ENCODE results near the gene ADAMTS9. TPM values are rescaled to one million over a fixed set of nuclear protein-coding genes. Genes with fewer than 3 reads are reported as not detected.

ADAMTS9 gene
- total RNA-seq, 1 experiment from 2014 or later = 1.2 TPM

- no peak for TF ChIP-seq EZH2 (IDR thresholded peaks at IDR 0.05; ENCODE audit: low read depth)
- TF ChIP-seq CTCF (conservative IDR thresholded peaks at IDR 0.05) = no peak
- no peaks in the 10 kb centered on the region for H4K20me1 ChIP-seq (ENCODE audit: insufficient read depth)
- no peaks in the 10 kb centered on the region for H3K9me3 ChIP-seq (ENCODE audit: insufficient read depth, low read depth)
- H3K9me2 ChIP-seq (ENCODE audit: insufficient read depth) = no peaks in the 10 kb centered on the region
- intact Hi-C loops (cut with micrococcal nuclease; ENCODE audit: unreplicated experiment) = no loop called here
- H3K36me3 ChIP-seq (ENCODE audit: low read depth) = no peaks in the 10 kb centered on the region
- no peaks in the 10 kb centered on the region for H3F3A ChIP-seq (ENCODE audit: insufficient read depth, low read depth)
- H3K79me2 ChIP-seq (ENCODE audit: low read depth) = no peaks in the 10 kb centered on the region
- ChIA-PET POLR2A (ENCODE audit: unreplicated experiment) (no interaction called here), CTCF (no interaction called here)
- H2AFZ ChIP-seq = no peak overlapping the region
- H3K27me3 ChIP-seq (ENCODE audit: insufficient read depth, low read depth) = no peaks in the 10 kb centered on the region
- H3K4me2 ChIP-seq = no peak overlapping the region
- no peak for DNase-seq
- no peaks in the 10 kb centered on the region for H3K4me1 ChIP-seq (replicated peaks; ENCODE audit: insufficient read depth)
- H3K27ac ChIP-seq = no peak overlapping the region
- BruUV-seq (replicated peaks) = no TSS peak
- no peak overlapping the region for H3K4me3 ChIP-seq
Measured at GRCh38 chr3:64658001-64658400, 29.8 kb downstream of the ADAMTS9 start.

- no peaks in the 10 kb centered on the region for H3K4me1 ChIP-seq (replicated peaks; ENCODE audit: insufficient read depth)
- no peak overlapping the region for H3K4me2 ChIP-seq
- no peak overlapping the region for H3K27ac ChIP-seq
- CTCF ChIA-PET = no interaction called here
- no peak overlapping the region for H3K4me3 ChIP-seq
- no peaks in the 10 kb centered on the region for H4K20me1 ChIP-seq (ENCODE audit: insufficient read depth)
- H3K79me2 ChIP-seq (ENCODE audit: low read depth) = no peaks in the 10 kb centered on the region
- no TSS peak for BruUV-seq (replicated peaks)
- H2AFZ ChIP-seq = no peak overlapping the region
- no peaks in the 10 kb centered on the region for H3K9me2 ChIP-seq (ENCODE audit: insufficient read depth)
- H3K27me3 ChIP-seq (ENCODE audit: insufficient read depth, low read depth) = no peaks in the 10 kb centered on the region
- H3F3A ChIP-seq (ENCODE audit: insufficient read depth, low read depth) = no peaks in the 10 kb centered on the region
- DNase-seq = no peak
- H3K9me3 ChIP-seq (ENCODE audit: insufficient read depth, low read depth) = no peaks in the 10 kb centered on the region
- TF ChIP-seq CTCF (conservative IDR thresholded peaks at IDR 0.05) (no peak), EZH2 (IDR thresholded peaks at IDR 0.05; ENCODE audit: low read depth) (no peak)
- POLR2A ChIA-PET (ENCODE audit: unreplicated experiment) = no interaction called here
- intact Hi-C loops (cut with micrococcal nuclease; ENCODE audit: unreplicated experiment) = no loop called here
- H3K36me3 ChIP-seq (ENCODE audit: low read depth) = no peaks in the 10 kb centered on the region
Measured at GRCh38 chr3:64656544-64656943, 31.3 kb downstream of the ADAMTS9 start.

- ChIA-PET POLR2A (ENCODE audit: unreplicated experiment) (no interaction called here), CTCF (no interaction called here)
- Histone ChIP-seq H3K36me3 (ENCODE audit: low read depth) (no peaks in the 10 kb centered on the region), H3K4me2 (no peak overlapping the region), H3F3A (ENCODE audit: insufficient read depth, low read depth) (no peaks in the 10 kb centered on the region), H3K79me2 (ENCODE audit: low read depth) (no peaks in the 10 kb centered on the region), H3K27me3 (ENCODE audit: insufficient read depth, low read depth) (no peaks in the 10 kb centered on the region), H4K20me1 (ENCODE audit: insufficient read depth) (no peaks in the 10 kb centered on the region), H3K27ac (no peak overlapping the region), H3K9me3 (ENCODE audit: insufficient read depth, low read depth) (no peaks in the 10 kb centered on the region), H3K4me3 (no peak overlapping the region), H3K9me2 (ENCODE audit: insufficient read depth) (no peaks in the 10 kb centered on the region), H3K4me1 (replicated peaks; ENCODE audit: insufficient read depth) (no peaks in the 10 kb centered on the region; the same call in 1 of the 2 replicates), H2AFZ (no peak overlapping the region)
- TF ChIP-seq CTCF (conservative IDR thresholded peaks at IDR 0.05) = no peak
- no peak for TF ChIP-seq EZH2 (IDR thresholded peaks at IDR 0.05; ENCODE audit: low read depth)
- BruUV-seq (replicated peaks) = no TSS peak
- DNase-seq = no peak
- intact Hi-C loops (cut with micrococcal nuclease; ENCODE audit: unreplicated experiment) = no loop called here
Measured at GRCh38 chr3:64655160-64655559, 32.6 kb downstream of the ADAMTS9 start.

All from PC-9 (cell line).